ENCODE measurements around the gene GLUL. TPM values are rescaled to one million over a fixed set of nuclear protein-coding genes. Genes with fewer than 3 reads are reported as not detected.
"Not testable (repeated sequence)": the region's sequence is repeated elsewhere in the genome, so short reads cannot be mapped to it uniquely, and the experiment has no call there.

The GLUL gene
- total RNA-seq, 2 donors from 2014 or later, result 462 to 760 TPM

- DNase-seq (no peak), ATAC-seq (peak; percentile 68 to 73)
- intact Hi-C loops (cut with DNase I), result no loop called here
These were observed 53.6 kb downstream of the GLUL start for GRCh38 chr1:182337736-182338571.

GRCh38 chr1:182335771-182336566 lies 55.6 kb downstream of the GLUL start:
- ATAC-seq, result no peak
- DNase-seq, result no peak

GRCh38 chr1:182333071-182333571 lies 58.5 kb downstream of the GLUL start:
- intact Hi-C loops (cut with DNase I); DNase-seq; ATAC-seq: not testable (repeated sequence)

More at GRCh38 chr1:182335771-182336566, 55.6 kb downstream of the GLUL start:
- intact Hi-C loops (cut with DNase I), result no loop called here

GRCh38 chr1:182332261-182333060 lies 59.1 kb downstream of the GLUL start:
- DNase-seq, result no peak
- intact Hi-C loops (cut with DNase I), result no loop called here
- no peak for ATAC-seq

Other genes starting within 250 kb of the GLUL start
- not detected for gene TEDDM1, start 8.9 kb upstream of the GLUL start, total RNA-seq
- gene RGSL1, start 58.4 kb upstream of the GLUL start, total RNA-seq, result not detected
- 1 to 10 TPM; 4.1 to 4.9 TPM for gene RNASEL, start 197.5 kb upstream of the GLUL start, total RNA-seq
- gene RGS16, start 212.6 kb upstream of the GLUL start, total RNA-seq, result 1 to 10 TPM; 1.5 to 3.3 TPM